ENCODE results near the gene NPC1. TPM values are rescaled to one million over a fixed set of nuclear protein-coding genes. Genes with fewer than 3 reads are reported as not detected.
"Not testable (repeated sequence)": the region's sequence is repeated elsewhere in the genome, so short reads cannot be mapped to it uniquely, and the experiment has no call there.

The NPC1 gene
- total RNA-seq, 2 donors from 2014 or later = 27.2 to 27.7 TPM

DNA sequence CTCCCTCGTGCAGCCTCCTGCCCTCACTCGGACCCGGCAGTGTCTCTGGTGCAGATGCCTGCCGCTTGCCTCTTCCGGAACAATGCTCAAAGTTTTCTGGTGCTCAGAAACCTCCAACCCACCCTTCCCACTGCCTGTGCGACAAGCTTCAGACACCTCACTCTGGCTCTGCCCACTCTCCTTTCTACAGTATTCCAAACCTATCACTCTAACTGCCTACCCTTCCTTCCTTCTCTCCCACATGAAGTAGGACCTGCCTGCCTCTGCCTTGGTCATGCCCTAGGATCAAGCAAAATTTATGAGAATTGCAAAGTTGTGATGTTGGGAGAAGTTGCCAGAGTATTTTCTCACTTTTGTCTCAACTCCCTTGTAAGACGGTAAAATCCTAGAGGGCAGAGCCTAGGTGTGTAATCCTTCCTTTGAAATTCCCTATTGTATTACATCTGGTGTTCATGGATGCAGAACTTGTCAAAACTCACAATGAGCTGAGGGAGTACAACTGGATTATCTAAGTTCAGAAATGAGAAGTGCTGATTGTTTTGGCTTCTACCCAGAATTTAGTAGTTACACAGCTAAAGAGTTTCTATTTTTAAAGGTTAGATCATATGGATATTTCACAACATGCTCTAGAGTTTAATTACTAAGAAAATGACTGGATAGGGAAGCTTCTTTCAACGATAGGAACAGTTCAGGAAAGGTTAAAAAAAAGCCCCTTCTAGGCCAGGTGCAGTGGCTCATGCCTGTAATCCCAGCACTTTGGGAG is 7.2 kb downstream of the NPC1 start:
- no peaks in the 10 kb centered on the region for H3K27me3 ChIP-seq
- DNase-seq (no peak), ATAC-seq (no peak)
- no peak overlapping the region for H3K4me3 ChIP-seq
- WGBS, 2 donors = 88 to 89% methylated on average over 8 of the region's 8 CpGs
- no peaks in the 10 kb centered on the region for H3K36me3 ChIP-seq (replicated peaks in 1 of 2; ENCODE audit: insufficient read depth in 1 of 2, low read depth in 2 of 2)
- TF ChIP-seq POLR2A (IDR thresholded peaks at IDR 0.05) = no peak
- TF ChIP-seq, protein P1, sequence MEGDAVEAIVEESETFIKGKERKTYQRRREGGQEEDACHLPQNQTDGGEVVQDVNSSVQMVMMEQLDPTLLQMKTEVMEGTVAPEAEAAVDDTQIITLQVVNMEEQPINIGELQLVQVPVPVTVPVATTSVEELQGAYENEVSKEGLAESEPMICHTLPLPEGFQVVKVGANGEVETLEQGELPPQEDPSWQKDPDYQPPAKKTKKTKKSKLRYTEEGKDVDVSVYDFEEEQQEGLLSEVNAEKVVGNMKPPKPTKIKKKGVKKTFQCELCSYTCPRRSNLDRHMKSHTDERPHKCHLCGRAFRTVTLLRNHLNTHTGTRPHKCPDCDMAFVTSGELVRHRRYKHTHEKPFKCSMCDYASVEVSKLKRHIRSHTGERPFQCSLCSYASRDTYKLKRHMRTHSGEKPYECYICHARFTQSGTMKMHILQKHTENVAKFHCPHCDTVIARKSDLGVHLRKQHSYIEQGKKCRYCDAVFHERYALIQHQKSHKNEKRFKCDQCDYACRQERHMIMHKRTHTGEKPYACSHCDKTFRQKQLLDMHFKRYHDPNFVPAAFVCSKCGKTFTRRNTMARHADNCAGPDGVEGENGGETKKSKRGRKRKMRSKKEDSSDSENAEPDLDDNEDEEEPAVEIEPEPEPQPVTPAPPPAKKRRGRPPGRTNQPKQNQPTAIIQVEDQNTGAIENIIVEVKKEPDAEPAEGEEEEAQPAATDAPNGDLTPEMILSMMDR (IDR thresholded peaks at IDR 0.05) = no peak
- H3K27ac ChIP-seq = no peak overlapping the region
- intact Hi-C loops (cut with DNase I) = loop anchor here (10.0 kb wide), 1 partner anchor 64 kb away; no protein-coding TSS in a partner anchor
- H3K9me3 ChIP-seq = no peaks in the 10 kb centered on the region
- peaks cover 18% of the 10 kb centered on the region for H3K4me1 ChIP-seq

DNA sequence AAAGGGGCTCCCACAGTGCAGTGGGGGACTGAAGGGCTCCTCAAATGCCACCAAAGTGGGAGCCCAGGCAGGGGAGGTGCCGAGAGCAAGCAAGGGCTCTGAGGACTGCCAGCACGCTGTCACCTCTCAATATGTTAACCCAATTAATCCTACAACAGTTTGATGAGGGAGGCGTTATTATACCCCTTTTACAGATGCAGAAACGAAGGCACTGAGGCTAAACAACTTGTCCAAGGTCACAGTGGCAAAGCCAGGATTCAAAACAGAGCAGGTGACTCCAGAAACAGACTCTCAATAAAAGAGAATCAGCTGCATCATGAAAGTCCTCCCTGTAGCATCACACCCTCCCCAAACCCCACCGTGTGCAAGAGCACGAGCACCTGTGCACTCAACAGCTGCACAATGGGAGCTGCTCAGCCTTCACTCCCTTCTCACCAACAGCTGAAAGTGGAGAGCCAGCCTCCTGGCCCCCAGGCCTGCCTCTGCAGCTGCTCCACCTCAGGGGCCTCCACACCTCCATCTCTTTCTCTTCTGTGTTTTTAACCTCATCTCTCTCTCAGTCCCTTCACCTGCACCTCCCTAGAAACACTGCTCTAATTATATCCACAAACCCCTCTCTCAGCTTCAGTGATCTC is 8.1 kb downstream of the NPC1 start:
- TF ChIP-seq, protein P1 (IDR thresholded peaks at IDR 0.05) = no peak
- no peak for TF ChIP-seq POLR2A (IDR thresholded peaks at IDR 0.05)
- intact Hi-C loops (cut with DNase I) = loop anchor here (10.0 kb wide), 1 partner anchor 63 kb away; no protein-coding TSS in a partner anchor
- Histone ChIP-seq H3K4me1 (peaks cover 16% of the 10 kb centered on the region), H3K27me3 (no peaks in the 10 kb centered on the region), H3K36me3 (replicated peaks in 1 of 2; ENCODE audit: insufficient read depth in 1 of 2, low read depth in 2 of 2) (no peaks in the 10 kb centered on the region), H3K27ac (no peak overlapping the region), H3K9me3 (no peaks in the 10 kb centered on the region), H3K4me3 (no peak overlapping the region)
- DNase-seq = no peak
- whole genome bisulfite sequencing, 2 donors = 95% methylated on average over 2 to 6 of the region's 6 CpGs
- ATAC-seq = no peak

DNA sequence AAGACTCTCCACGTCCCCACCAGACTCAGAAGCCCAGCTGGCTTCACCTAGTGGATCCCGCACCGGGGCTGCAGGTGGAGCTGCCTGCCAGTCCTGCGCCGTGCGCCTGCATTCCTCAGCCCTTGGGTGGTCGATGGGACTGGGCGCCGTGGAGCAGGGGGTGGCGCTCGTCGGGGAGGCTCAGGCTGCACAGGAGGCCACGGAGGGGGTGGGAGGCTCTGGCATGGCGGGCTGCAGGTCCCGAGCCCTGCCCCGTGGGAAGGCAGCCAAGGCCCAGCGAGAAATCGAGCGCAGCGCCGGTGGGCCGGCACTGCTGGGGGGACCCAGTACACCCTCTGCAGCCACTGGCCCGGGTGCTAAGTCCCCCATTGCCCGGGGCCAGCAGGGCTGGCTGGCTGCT is 8.8 kb downstream of the NPC1 start:
- not testable (repeated sequence) for ATAC-seq; H3K27ac ChIP-seq; DNase-seq; H3K4me3 ChIP-seq; H3K36me3 ChIP-seq (replicated peaks in 1 of 2; ENCODE audit: insufficient read depth in 1 of 2, low read depth in 2 of 2); H3K27me3 ChIP-seq; H3K9me3 ChIP-seq
- H3K4me1 ChIP-seq = peaks cover 16% of the 10 kb centered on the region
- intact Hi-C loops (cut with DNase I) = loop anchor here (10.0 kb wide), 1 partner anchor 63 kb away; no protein-coding TSS in a partner anchor
- WGBS, 2 donors = 95% methylated on average over 21 of the region's 24 CpGs; no CpG with 5 or more reads in 1 of the 2 donors

DNA sequence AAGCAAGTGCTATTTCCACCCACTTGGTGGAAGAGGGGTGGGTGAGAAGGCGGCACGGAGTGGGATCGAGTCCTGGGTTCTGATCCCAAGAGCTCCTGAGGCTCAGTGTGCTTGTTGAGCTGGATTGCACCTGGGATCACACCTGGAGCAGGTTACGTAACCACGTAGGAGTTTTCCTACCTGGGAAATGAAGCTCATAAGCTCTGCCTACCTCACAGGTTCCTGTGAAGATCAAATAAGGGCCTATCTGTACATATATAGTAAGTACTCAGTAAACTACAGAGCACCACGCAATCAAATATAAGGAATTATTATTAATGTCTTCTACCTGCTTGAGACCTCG is 11.0 kb downstream of the NPC1 start:
- 85 to 93% methylated on average over 7 of the region's 7 CpGs for WGBS, 2 donors
- peaks cover 12% of the 10 kb centered on the region for H3K4me1 ChIP-seq
- H3K4me3 ChIP-seq = no peak overlapping the region
- H3K27ac ChIP-seq = no peak overlapping the region
- intact Hi-C loops (cut with DNase I) = loop anchor here (10.0 kb wide), 1 partner anchor 60 kb away; no protein-coding TSS in a partner anchor
- no peak for ATAC-seq
- no peak for DNase-seq
- peaks cover 0 to 1% of the 10 kb centered on the region in 2 donors for H3K36me3 ChIP-seq (replicated peaks in 1 of 2; ENCODE audit: insufficient read depth in 1 of 2, low read depth in 2 of 2)
- TF ChIP-seq, protein P1 (IDR thresholded peaks at IDR 0.05) = no peak
- TF ChIP-seq POLR2A (IDR thresholded peaks at IDR 0.05) = no peak
- H3K9me3 ChIP-seq = no peaks in the 10 kb centered on the region
- H3K27me3 ChIP-seq = no peaks in the 10 kb centered on the region

DNA sequence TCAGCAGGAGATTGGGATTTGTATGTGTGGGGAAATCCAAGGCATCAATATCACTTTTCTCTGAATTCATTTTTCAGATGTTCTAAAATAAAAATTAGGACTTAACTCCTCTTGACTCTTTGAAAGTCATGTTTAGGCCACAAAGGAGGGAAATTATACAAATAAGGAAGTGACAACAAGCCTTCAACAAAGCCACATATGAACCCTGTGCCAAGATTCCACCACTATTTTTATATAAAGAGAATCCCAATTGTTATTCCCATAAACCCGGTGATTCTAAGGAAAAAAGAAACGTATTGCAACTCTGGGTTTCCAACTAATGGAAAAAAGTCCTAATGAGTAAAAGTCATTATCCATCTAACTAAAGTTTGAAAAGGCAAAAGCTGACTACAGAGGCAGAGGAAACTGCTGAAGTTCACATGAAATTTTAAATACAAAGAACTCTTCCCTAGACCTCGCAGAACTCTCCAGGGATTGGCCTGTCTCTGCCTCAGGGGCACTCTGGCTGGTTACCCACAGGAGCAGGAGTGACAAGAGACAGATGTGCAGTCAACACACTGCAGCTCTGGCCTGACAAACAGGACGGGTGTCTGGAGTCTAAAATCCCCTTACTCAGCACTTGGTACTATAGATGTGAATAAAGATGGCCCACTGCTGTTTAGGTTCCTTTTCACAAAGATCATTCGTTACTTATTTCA is 11.5 kb downstream of the NPC1 start:
- 70 to 80% methylated on average over 5 of the region's 5 CpGs for WGBS, 2 donors
- Histone ChIP-seq H3K27me3 (no peaks in the 10 kb centered on the region), H3K4me3 (no peak overlapping the region), H3K4me1 (peaks cover 7% of the 10 kb centered on the region), H3K27ac (no peak overlapping the region), H3K36me3 (replicated peaks in 1 of 2; ENCODE audit: insufficient read depth in 1 of 2, low read depth in 2 of 2) (peaks cover 0 to 1% of the 10 kb centered on the region in 2 donors), H3K9me3 (no peaks in the 10 kb centered on the region)
- ATAC-seq = no peak
- no peak for DNase-seq
- TF ChIP-seq, protein P1 (IDR thresholded peaks at IDR 0.05) = no peak
- TF ChIP-seq POLR2A (IDR thresholded peaks at IDR 0.05) = no peak
- intact Hi-C loops (cut with DNase I) = loop anchor here (10.0 kb wide), 1 partner anchor 60 kb away; no protein-coding TSS in a partner anchor

All from body of pancreas (tissue), 4 donors.